HG02943 (cell line): Measurements from ENCODE around the gene TUFM.
"Not testable (repeated sequence)": the region's sequence is repeated elsewhere in the genome, so short reads cannot be mapped to it uniquely, and the experiment has no call there.

ENCODE experiments used
- ATAC-seq: cut with Tn5 transposase; IDR thresholded peaks from one replicate; pipeline ENCODE4 v1.9.1; 2021; ENCODE audit warnings: mild to moderate bottlenecking, low read depth, moderate library complexity; ENCODE audit not compliant: unreplicated experiment

The TUFM gene

GRCh38 chr16:28846080-28846932, at the start of gene TUFM:
Gene TUFM, minus strand, starts transcription at chr16:28846348. Its CDS starts 79 bp downstream, at chr16:28846269.
- ATAC-seq: peak; percentile 90

GRCh38 chr16:28895609-28896008, 49.5 kb upstream of the TUFM start:
- ATAC-seq: no peak

GRCh38 chr16:28893291-28893690, 47.1 kb upstream of the TUFM start:
- ATAC-seq: no peak

- ATAC-seq: no peak
Measured at GRCh38 chr16:28891964-28892890, 46.1 kb upstream of the TUFM start.

- not testable (repeated sequence) for ATAC-seq
Measured at GRCh38 chr16:28890355-28890754, 44.2 kb upstream of the TUFM start.

GRCh38 chr16:28886945-28887344, 40.8 kb upstream of the TUFM start:
- ATAC-seq: no peak

GRCh38 chr16:28884045-28884444, 37.9 kb upstream of the TUFM start:
- no peak for ATAC-seq

- ATAC-seq: no peak
Measured at GRCh38 chr16:28883221-28883996, 37.3 kb upstream of the TUFM start.

GRCh38 chr16:28882551-28883160, 36.5 kb upstream of the TUFM start:
- no peak for ATAC-seq

- not testable (repeated sequence) for ATAC-seq
Measured at GRCh38 chr16:28881565-28881964, 35.4 kb upstream of the TUFM start.

- ATAC-seq: no peak
Measured at GRCh38 chr16:28880955-28881354, 34.8 kb upstream of the TUFM start.

- no peak for ATAC-seq
Measured at GRCh38 chr16:28880589-28880915, 34.4 kb upstream of the TUFM start.

- no peak for ATAC-seq
Measured at GRCh38 chr16:28879841-28880588, 33.9 kb upstream of the TUFM start.

GRCh38 chr16:28879261-28879840, 33.2 kb upstream of the TUFM start:
- no peak for ATAC-seq

- no peak for ATAC-seq
Measured at GRCh38 chr16:28878083-28878926, 32.2 kb upstream of the TUFM start, which contains the start of gene ATP2A1. Gene ATP2A1, plus strand, starts transcription at chr16:28878488. Its CDS starts 184 bp downstream, at chr16:28878672.

- ATAC-seq: no peak
Measured at GRCh38 chr16:28877655-28878000, 31.5 kb upstream of the TUFM start.

GRCh38 chr16:28876973-28877654, 31.0 kb upstream of the TUFM start:
- ATAC-seq: no peak
